ENCODE data around the gene UBFD1.

UBFD1 gene

DNA sequence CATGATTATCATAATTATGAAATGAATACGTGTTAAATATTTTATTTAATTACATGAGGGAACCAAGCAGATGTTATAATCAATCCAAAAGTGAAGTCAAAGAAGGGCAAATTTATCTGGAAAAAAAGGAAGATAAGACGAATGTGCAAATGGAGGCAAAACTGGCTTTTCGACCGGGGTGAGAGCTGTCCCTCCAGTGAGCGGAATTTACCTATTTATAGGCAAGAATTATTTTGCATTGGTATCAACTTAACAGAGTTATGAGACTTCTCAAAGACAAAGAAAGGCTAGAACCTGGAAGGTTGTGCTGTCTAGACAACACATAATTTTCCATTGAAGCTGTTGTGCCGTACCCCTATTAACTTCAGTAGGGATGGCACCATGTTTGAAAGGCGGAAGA is 45.8 kb upstream of the UBFD1 start:
- DNase-seq: no peak
- Histone ChIP-seq H3K27ac (no peak overlapping the region), H3K27me3 (replicated peaks) (no peaks in the 10 kb centered on the region), H3K4me3 (ENCODE audit: low read depth, low read length) (no peak overlapping the region), H3K36me3 (replicated peaks) (no peaks in the 10 kb centered on the region)
- TF ChIP-seq, protein P1, sequence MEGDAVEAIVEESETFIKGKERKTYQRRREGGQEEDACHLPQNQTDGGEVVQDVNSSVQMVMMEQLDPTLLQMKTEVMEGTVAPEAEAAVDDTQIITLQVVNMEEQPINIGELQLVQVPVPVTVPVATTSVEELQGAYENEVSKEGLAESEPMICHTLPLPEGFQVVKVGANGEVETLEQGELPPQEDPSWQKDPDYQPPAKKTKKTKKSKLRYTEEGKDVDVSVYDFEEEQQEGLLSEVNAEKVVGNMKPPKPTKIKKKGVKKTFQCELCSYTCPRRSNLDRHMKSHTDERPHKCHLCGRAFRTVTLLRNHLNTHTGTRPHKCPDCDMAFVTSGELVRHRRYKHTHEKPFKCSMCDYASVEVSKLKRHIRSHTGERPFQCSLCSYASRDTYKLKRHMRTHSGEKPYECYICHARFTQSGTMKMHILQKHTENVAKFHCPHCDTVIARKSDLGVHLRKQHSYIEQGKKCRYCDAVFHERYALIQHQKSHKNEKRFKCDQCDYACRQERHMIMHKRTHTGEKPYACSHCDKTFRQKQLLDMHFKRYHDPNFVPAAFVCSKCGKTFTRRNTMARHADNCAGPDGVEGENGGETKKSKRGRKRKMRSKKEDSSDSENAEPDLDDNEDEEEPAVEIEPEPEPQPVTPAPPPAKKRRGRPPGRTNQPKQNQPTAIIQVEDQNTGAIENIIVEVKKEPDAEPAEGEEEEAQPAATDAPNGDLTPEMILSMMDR (IDR thresholded peaks at IDR 0.05; ENCODE audit: low read depth, low read length, missing control alignments): no peak
- in situ Hi-C loops (cut with HindIII; ENCODE audit: low pct_ligation_motif_present, low sequenced_read_pairs): no loop called here

DNA sequence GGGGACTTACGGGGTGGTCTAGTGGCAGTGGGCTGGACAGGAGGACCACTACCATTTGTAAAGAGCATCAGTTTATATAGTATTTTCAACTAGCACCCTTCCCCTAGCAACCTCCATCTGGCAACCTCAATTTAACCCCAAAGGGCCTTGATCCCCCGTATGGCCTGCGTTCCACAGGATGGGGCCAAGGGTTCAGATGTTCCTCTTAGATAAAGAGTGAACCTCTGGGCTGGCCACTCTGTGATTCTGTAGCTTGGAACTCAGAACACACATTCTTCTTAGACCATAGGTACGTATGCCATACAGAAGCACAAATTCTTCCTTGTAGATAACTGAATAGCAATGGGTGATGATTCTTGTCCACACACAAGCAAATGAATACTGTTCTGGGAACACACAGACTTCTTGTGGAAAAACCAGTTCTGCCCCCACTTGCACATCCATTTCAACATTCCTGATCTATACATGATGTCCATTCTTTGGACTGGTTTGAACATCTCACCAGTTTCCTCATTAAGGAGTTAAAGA is 45.3 kb upstream of the UBFD1 start:
- Histone ChIP-seq H3K27me3 (replicated peaks) (no peaks in the 10 kb centered on the region), H3K27ac (no peak overlapping the region), H3K36me3 (replicated peaks) (no peaks in the 10 kb centered on the region), H3K4me3 (ENCODE audit: low read depth, low read length) (no peak overlapping the region)
- TF ChIP-seq, protein P1 (IDR thresholded peaks at IDR 0.05; ENCODE audit: low read depth, low read length, missing control alignments): no peak
- in situ Hi-C loops (cut with HindIII; ENCODE audit: low pct_ligation_motif_present, low sequenced_read_pairs): no loop called here
- no peak for DNase-seq

DNA sequence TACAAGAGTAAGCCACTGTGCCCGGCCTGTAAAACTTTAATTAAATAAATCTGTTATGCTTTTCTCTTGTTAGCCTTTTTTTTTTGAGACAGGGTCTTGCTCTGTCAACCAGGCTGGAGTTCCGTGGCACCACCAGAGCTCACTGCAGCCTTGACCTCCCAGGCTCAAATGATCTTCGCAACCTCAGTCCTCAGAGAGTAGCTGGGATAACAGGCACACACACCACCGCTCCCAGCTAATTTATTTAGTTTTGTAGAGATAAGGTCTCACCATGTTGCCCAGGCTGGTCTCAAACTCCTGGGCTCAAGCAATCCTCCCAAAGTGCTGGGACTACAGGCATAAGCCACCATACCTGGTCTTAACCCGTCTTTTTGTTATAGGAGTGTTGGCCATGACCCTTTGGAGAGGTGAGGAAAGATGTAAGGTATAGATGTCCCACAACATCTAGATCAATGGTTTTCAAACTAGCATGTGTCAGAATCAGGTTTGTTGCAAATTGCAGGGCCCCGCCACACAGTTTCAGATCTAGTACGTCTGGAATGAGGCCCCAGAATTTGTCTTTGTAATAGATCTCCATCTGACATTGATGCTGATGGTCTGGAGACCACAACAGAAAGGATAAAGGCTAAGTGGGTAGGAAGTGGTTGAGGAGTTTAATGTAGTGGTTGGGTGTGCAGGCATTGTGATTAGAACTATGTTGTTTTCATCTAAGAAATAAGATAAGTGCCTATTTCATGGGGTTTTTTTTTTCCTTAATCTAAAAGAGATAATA is 43.0 kb upstream of the UBFD1 start:
- no peak overlapping the region for H3K4me3 ChIP-seq (ENCODE audit: low read depth, low read length)
- in situ Hi-C loops (cut with HindIII; ENCODE audit: low pct_ligation_motif_present, low sequenced_read_pairs): no loop called here
- no peak for DNase-seq

DNA sequence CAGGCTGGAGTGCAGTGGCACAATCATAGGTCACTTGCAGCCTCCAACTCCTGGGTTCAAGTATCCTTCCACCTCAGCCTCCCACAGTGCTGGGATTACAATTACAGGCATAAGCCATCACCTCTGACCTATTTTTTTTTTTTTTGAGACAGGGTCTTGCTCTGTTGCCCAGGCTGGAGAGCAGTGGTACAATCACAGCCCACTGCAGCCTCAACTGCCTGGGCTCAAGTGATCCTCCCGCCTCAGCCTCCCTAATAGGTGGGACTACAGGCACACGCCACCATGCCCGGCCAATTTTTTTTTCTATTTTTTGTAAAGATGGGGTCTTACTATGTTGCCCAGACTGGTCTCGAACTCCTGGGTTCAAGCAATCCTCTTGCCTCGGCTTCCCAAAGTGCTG is 41.6 kb upstream of the UBFD1 start:
- H3K4me3 ChIP-seq (ENCODE audit: low read depth, low read length): no peak overlapping the region

More for the DNA sequence above, 43.0 kb upstream of the UBFD1 start:
- Histone ChIP-seq H3K36me3 (replicated peaks) (peaks cover under 1% of the 10 kb centered on the region), H3K27ac (no peak overlapping the region), H3K27me3 (replicated peaks) (no peaks in the 10 kb centered on the region)
- TF ChIP-seq, protein P1 (IDR thresholded peaks at IDR 0.05; ENCODE audit: low read depth, low read length, missing control alignments): no peak

DNA sequence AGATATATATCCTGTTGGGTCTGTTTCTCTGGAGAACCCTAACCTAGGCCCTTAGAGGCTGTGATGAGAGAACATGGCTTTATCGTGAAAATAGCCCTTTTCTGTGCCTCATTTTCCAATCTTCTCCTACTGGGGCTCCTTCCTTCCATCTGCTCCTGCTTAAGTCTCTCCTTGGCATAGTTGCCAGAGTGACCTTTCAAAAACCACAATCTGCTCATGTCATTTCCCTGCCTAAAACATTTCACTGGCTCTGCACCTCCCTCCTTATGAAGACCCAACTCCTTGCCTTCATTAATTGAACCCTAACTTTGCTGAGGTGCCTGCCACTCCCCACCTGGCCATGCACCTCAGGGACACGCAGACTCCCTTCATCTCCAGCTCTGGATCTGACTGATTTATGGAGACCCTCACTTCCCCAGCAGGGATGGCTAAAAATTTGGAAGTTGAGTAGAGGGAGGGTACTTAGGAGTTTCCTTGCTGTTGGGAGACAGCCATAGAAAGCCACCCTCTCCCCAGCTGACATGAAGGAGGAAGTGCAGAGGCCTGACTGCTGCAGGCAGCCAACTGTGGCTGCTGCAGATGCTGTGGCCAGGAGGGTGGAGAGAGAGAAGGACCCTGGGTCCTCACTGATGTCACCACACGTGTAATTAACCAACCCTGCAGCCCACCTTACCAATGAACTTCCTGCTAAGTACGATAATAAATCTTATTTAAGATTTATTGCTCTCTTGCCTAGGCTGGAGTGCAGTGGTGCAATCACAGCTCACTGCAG is 41.0 kb upstream of the UBFD1 start:
- H3K4me3 ChIP-seq (ENCODE audit: low read depth, low read length): no peak overlapping the region
- in situ Hi-C loops (cut with HindIII; ENCODE audit: low pct_ligation_motif_present, low sequenced_read_pairs): no loop called here

More for the DNA sequence above, 41.6 kb upstream of the UBFD1 start:
- peaks cover 3% of the 10 kb centered on the region for H3K36me3 ChIP-seq (replicated peaks)
- in situ Hi-C loops (cut with HindIII; ENCODE audit: low pct_ligation_motif_present, low sequenced_read_pairs): no loop called here
- DNase-seq: no peak
- TF ChIP-seq, protein P1 (IDR thresholded peaks at IDR 0.05; ENCODE audit: low read depth, low read length, missing control alignments): no peak
- no peak overlapping the region for H3K27ac ChIP-seq
- no peaks in the 10 kb centered on the region for H3K27me3 ChIP-seq (replicated peaks)

More for the DNA sequence above, 41.0 kb upstream of the UBFD1 start:
- no peak for DNase-seq
- Histone ChIP-seq H3K36me3 (replicated peaks) (peaks cover 3% of the 10 kb centered on the region), H3K27ac (no peak overlapping the region), H3K27me3 (replicated peaks) (no peaks in the 10 kb centered on the region)
- TF ChIP-seq, protein P1 (IDR thresholded peaks at IDR 0.05; ENCODE audit: low read depth, low read length, missing control alignments): no peak

Data from brain microvascular endothelial cell (primary cell).